Endothelial cell of umbilical vein (primary cell): ENCODE results near the gene HOXA13. TPM values are rescaled to one million over a fixed set of nuclear protein-coding genes. Genes with fewer than 3 reads are reported as not detected.
A peak's percentile ranks its signal among the peaks of the same experiment; 100 is the strongest.

ENCODE experiments used
- BruUV-seq: library from RNA; stranded (reverse); fragments of 400-500 nt; replicated peaks from 2 replicates; lab custom pipeline; 2021; lab: Mats Ljungman, UMichigan
- CTCF ChIA-PET: fragments of 300-600, 350-600 bp; sonication (Branson Sonifier 250); formaldehyde crosslinking; loops from one replicate; lab custom pipeline; 2021; ENCODE audit warnings: antibody characterized with exemption, inconsistent platforms; lab: Charles Lee
- POLR2A ChIA-PET: fragments of 300-600, 350-600 bp; sonication (Branson Sonifier 250); formaldehyde crosslinking; loops from one replicate; lab custom pipeline; 2021; ENCODE audit warnings: antibody characterized with exemption, inconsistent platforms; lab: Charles Lee
- DNase-seq: peaks from one replicate; pipeline ENCODE4 v3.0.0-alpha.2; 2011; ENCODE audit warnings: low read depth, low spot score
- FAIRE-seq: peaks from 2 replicates; lab custom pipeline; 2011; peaks lifted over from hg19 to GRCh38; lab: Jason Lieb, UNC
- H2AFZ ChIP-seq: 2 replicates; pipeline ENCODE4 v1.6.0; 2012; ENCODE audit warnings: low read depth, low read length, control low read depth, inconsistent platforms
- H3K27ac ChIP-seq: 2 replicates; pipeline ENCODE4 v1.5.1; 2011; ENCODE audit warnings: low read depth, mild to moderate bottlenecking, control low read depth, low read length, moderate library complexity; ENCODE audit not compliant: insufficient read depth
- H3K27me3 ChIP-seq, 2 experiments: 2 replicates each; pipeline versions ENCODE4 v1.6.0 to v1.6.1; 2011; ENCODE audit warnings: low read length in 2 of 2, mixed read lengths in 1 of 2; ENCODE audit not compliant: control insufficient read depth in 2 of 2, insufficient read depth in 2 of 2
- H3K36me3 ChIP-seq, 2 experiments: 2 replicates in 1 of 2; 3 replicates in 1 of 2; pipeline ENCODE4 v1.5.1; 2011; ENCODE audit warnings: low read length in 2 of 2, mild to moderate bottlenecking in 1 of 2, moderate library complexity in 1 of 2; ENCODE audit not compliant: control insufficient read depth in 2 of 2, insufficient read depth in 2 of 2; ENCODE audit errors: extremely low read depth in 1 of 2
- H3K4me1 ChIP-seq: 3 replicates; pipeline ENCODE4 v1.5.1; 2011; ENCODE audit warnings: mild to moderate bottlenecking, low read length; ENCODE audit not compliant: control insufficient read depth, insufficient read depth; ENCODE audit errors: extremely low read depth
- H3K4me2 ChIP-seq: 2 replicates; pipeline ENCODE4 v1.6.1; 2011; ENCODE audit warnings: low read length, control low read depth, mixed read lengths; ENCODE audit not compliant: insufficient read depth
- H3K4me3 ChIP-seq, 3 experiments: fragments of 200-600 bp in 1 of 3; sonication (generic), shearing (Covaris generic) in 1 of 3; replicated peaks in 1 of 3; 2 replicates each; pipeline ENCODE4 v1.5.1; 2011 to 2016; ENCODE audit warnings: control low read depth in 3 of 3, low read length in 3 of 3, mild to moderate bottlenecking in 2 of 3, inconsistent platforms in 1 of 3, low read depth in 1 of 3, moderate library complexity in 1 of 3; ENCODE audit not compliant: insufficient read depth in 1 of 3
- H3K79me2 ChIP-seq: 2 replicates; pipeline ENCODE4 v1.6.0; 2012; ENCODE audit warnings: low read length, inconsistent platforms; ENCODE audit not compliant: control insufficient read depth, insufficient read depth
- H3K9ac ChIP-seq: replicated peaks from 2 replicates; pipeline ENCODE3; 2011; ENCODE audit warnings: low read length, control low read depth; ENCODE audit not compliant: insufficient read depth; ENCODE audit errors: extremely low read depth
- H3K9me1 ChIP-seq: replicated peaks from 3 replicates; pipeline ENCODE4 v1.6.0; 2011; ENCODE audit warnings: mild to moderate bottlenecking, low read length; ENCODE audit not compliant: control insufficient read depth, insufficient read depth; ENCODE audit errors: extremely low read depth
- H3K9me3 ChIP-seq: replicated peaks from 2 replicates; pipeline ENCODE4 v1.5.1; 2012; ENCODE audit warnings: low read length, inconsistent platforms; ENCODE audit not compliant: control insufficient read depth, insufficient read depth
- H4K20me1 ChIP-seq: replicated peaks from 2 replicates; pipeline ENCODE3; 2011; ENCODE audit warnings: mild to moderate bottlenecking, low read length; ENCODE audit not compliant: control insufficient read depth, insufficient read depth; ENCODE audit errors: extremely low read depth
- CTCF ChIP-seq, 2 donors: IDR thresholded peaks; 1 replicate in 1 of 2; 2 replicates in 1 of 2; pipeline ENCODE4 v1.5.1; 2011; ENCODE audit warnings: low read length in 2 of 2, mild to moderate bottlenecking in 2 of 2, moderate library complexity in 2 of 2, control low read depth in 1 of 2, inconsistent platforms in 1 of 2, low read depth in 1 of 2; ENCODE audit not compliant: insufficient read depth in 1 of 2; ENCODE audit errors: extremely low read depth in 1 of 2
- EZH2 ChIP-seq: IDR thresholded peaks from 2 replicates; pipeline ENCODE4 v1.6.1; 2012; ENCODE audit warnings: borderline replicate concordance, low read depth, mild to moderate bottlenecking, moderate library complexity, low read length, inconsistent platforms; ENCODE audit not compliant: severe bottlenecking
- POLR2AphosphoS5 ChIP-seq: IDR thresholded peaks from 2 replicates; pipeline ENCODE4 v1.6.1; 2012; ENCODE audit warnings: low read depth, mild to moderate bottlenecking, control low read depth, low read length, moderate library complexity; ENCODE audit not compliant: insufficient read depth
- dilution Hi-C: fragments of 300-500 bp; cut with MboI; formaldehyde crosslinking; loops from one replicate; pipeline ENCODE4 v1.15.0; 2019; ENCODE audit warnings: low sequenced_read_pairs; ENCODE audit not compliant: extremely low pct_ligation_motif_present
- intact Hi-C: fragments of 100-400 bp; cut with micrococcal nuclease; formaldehyde crosslinking; loops from one replicate; pipeline ENCODE4 v1.10.0; 2022
- polyA plus RNA-seq, 4 experiments: library from polyadenylated mRNA; depleted of rRNA in 3 of 4; stranded (reverse) in 3 of 4; unstranded in 1 of 4; fragments of >200 nt; gene quantifications; 2 replicates each; pipeline versions ENCODE4 v1.2.1 to v1.2.3, GENCODE V29; 2011 to 2012; ENCODE audit warnings: missing spikeins in 1 of 4
- total RNA-seq: library from RNA; stranded (reverse); gene quantifications from 2 replicates; pipeline ENCODE4 v1.2.3, GENCODE V29; 2021

Gene HOXA13
- total and polyA plus RNA-seq, 2 donors (not counting 3 experiments of a cell fraction or from before 2014, with no cell fraction given) = 0.22 TPM; not detected in 1

- BruUV-seq = no TSS peak
- H3K27me3 ChIP-seq = peaks cover 52 to 78% of the 10 kb centered on the region in 2 experiments
- DNase-seq = peak; percentile 84
- no peaks in the 10 kb centered on the region for H3K9me1 ChIP-seq
- intact Hi-C loops (loop anchor here (1.0 kb wide), 9 partner anchors 380 to 897 kb away; no protein-coding TSS in a partner anchor), dilution Hi-C loops (no loop called here)
- H3K9ac ChIP-seq = no peak overlapping the region
- CTCF ChIA-PET = interaction anchor here (0.6 to 2.8 kb wide), 101 partner anchors 9 to 1727 kb away, joined by 3 to 148 read pairs (median 5); partner anchors contain the start of genes EVX1, HIBADH and HOXA11
- no peaks in the 10 kb centered on the region for H4K20me1 ChIP-seq
- H3K9me3 ChIP-seq = no peaks in the 10 kb centered on the region
- H3K27ac ChIP-seq = no peak overlapping the region
- TF ChIP-seq POLR2AphosphoS5 (no peak), EZH2 (peak; percentile 24), CTCF (IDR thresholded peaks at IDR 0.05; ENCODE audit: extremely low read depth in 1 of 2, insufficient read depth in 1 of 2, low read depth in 1 of 2, low read length in 2 of 2) (peak; percentile 66 to 68)
- POLR2A ChIA-PET = interaction anchor here (0.5 kb wide), 1 partner anchor 78 kb away, joined by 3 read pairs; no protein-coding TSS in a partner anchor
- H3K36me3 ChIP-seq = no peaks in the 10 kb centered on the region
- H3K4me3 ChIP-seq = no peak overlapping the region
- no peaks in the 10 kb centered on the region for H3K79me2 ChIP-seq
- FAIRE-seq = peak; percentile 89
- H3K4me2 ChIP-seq = no peak overlapping the region
- no peak overlapping the region for H2AFZ ChIP-seq
- H3K4me1 ChIP-seq = peaks cover 16% of the 10 kb centered on the region
Observed at GRCh38 chr7:27196287-27196767, 3.6 kb downstream of the HOXA13 start.
